Trophoblast cell (in vitro differentiated cells and primary cell): ENCODE results near the gene FFAR3.

ENCODE experiments used
- DNase-seq, 2 donors: peaks; one replicate each; pipeline ENCODE4 v3.0.0-alpha.2; 2016
- H2AFZ ChIP-seq: 2 replicates; pipeline ENCODE4 v1.6.1; 2013; ENCODE audit warnings: low read length, moderate library complexity, mild to moderate bottlenecking; ENCODE audit not compliant: insufficient read depth, poor library complexity
- H2AK5ac ChIP-seq: 2 replicates; pipeline ENCODE4 v1.6.1; 2013; ENCODE audit warnings: mild to moderate bottlenecking, low read length
- H2BK120ac ChIP-seq: 2 replicates; pipeline ENCODE4 v1.6.1; 2013; ENCODE audit warnings: low read length, mild to moderate bottlenecking, moderate library complexity; ENCODE audit not compliant: insufficient read depth, poor library complexity
- H2BK12ac ChIP-seq: 2 replicates; pipeline ENCODE4 v1.6.1; 2013; ENCODE audit warnings: mild to moderate bottlenecking, low read length, moderate library complexity
- H2BK5ac ChIP-seq: 2 replicates; pipeline ENCODE4 v1.6.1; 2013; ENCODE audit warnings: low read length, low read depth, moderate library complexity, mild to moderate bottlenecking; ENCODE audit not compliant: poor library complexity
- H3K14ac ChIP-seq: 2 replicates; pipeline ENCODE4 v1.6.1; 2013; ENCODE audit warnings: mild to moderate bottlenecking, low read length
- H3K18ac ChIP-seq: 2 replicates; pipeline ENCODE4 v1.6.1; 2013; ENCODE audit warnings: mild to moderate bottlenecking, low read length
- H3K23ac ChIP-seq: 2 replicates; pipeline ENCODE4 v1.6.1; 2013; ENCODE audit warnings: low read length
- H3K27ac ChIP-seq: 2 replicates; pipeline ENCODE4 v1.5.1; 2013; ENCODE audit warnings: low read depth, mild to moderate bottlenecking, inconsistent platforms, low read length, moderate library complexity
- H3K27me3 ChIP-seq: 2 replicates; pipeline ENCODE4 v1.6.1; 2013; ENCODE audit warnings: inconsistent platforms, mild to moderate bottlenecking, low read length, moderate library complexity; ENCODE audit not compliant: insufficient read depth
- H3K36me3 ChIP-seq, 2 experiments: 1 replicate in 1 of 2; 2 replicates in 1 of 2; pipeline ENCODE4 v1.6.1; 2013; ENCODE audit warnings: low read length in 2 of 2, mild to moderate bottlenecking in 2 of 2, moderate library complexity in 1 of 2; ENCODE audit not compliant: insufficient read depth in 2 of 2, control insufficient read depth in 1 of 2
- H3K4ac ChIP-seq: 2 replicates; pipeline ENCODE4 v1.6.1; 2013; ENCODE audit warnings: low read depth, mild to moderate bottlenecking, low read length, moderate library complexity
- H3K4me1 ChIP-seq, 2 experiments: 1 replicate in 1 of 2; 2 replicates in 1 of 2; pipeline ENCODE4 v1.6.1; 2013; ENCODE audit warnings: low read length in 2 of 2, mild to moderate bottlenecking in 2 of 2, moderate library complexity in 1 of 2; ENCODE audit not compliant: insufficient read depth in 2 of 2, control insufficient read depth in 1 of 2
- H3K4me2 ChIP-seq: 2 replicates; pipeline ENCODE4 v1.6.1; 2013; ENCODE audit warnings: inconsistent platforms, mild to moderate bottlenecking, low read length, moderate library complexity
- H3K4me3 ChIP-seq: 2 replicates; pipeline ENCODE4 v1.5.1; 2013; ENCODE audit warnings: mild to moderate bottlenecking, low read depth, low read length, inconsistent platforms
- H3K79me1 ChIP-seq: one replicate; pipeline ENCODE4 v1.6.1; 2013; ENCODE audit warnings: low read length
- H3K79me2 ChIP-seq: 2 replicates; pipeline ENCODE4 v1.6.1; 2013; ENCODE audit warnings: low read length, mild to moderate bottlenecking; ENCODE audit not compliant: control insufficient read depth, insufficient read depth, poor library complexity
- H3K9ac ChIP-seq: 2 replicates; pipeline ENCODE4 v1.6.1; 2013; ENCODE audit warnings: mild to moderate bottlenecking, low read length
- H3K9me3 ChIP-seq: 2 replicates; pipeline ENCODE4 v1.6.1; 2013; ENCODE audit warnings: low read depth, mild to moderate bottlenecking, control low read depth, inconsistent platforms, low read length; ENCODE audit not compliant: insufficient read depth
- H4K12ac ChIP-seq: 2 replicates; pipeline ENCODE4 v1.6.1; 2013; ENCODE audit warnings: low read depth, mild to moderate bottlenecking, low read length, moderate library complexity
- H4K8ac ChIP-seq: 2 replicates; pipeline ENCODE4 v1.6.1; 2013; ENCODE audit warnings: low read depth, mild to moderate bottlenecking, low read length, moderate library complexity
- H4K91ac ChIP-seq: one replicate; pipeline ENCODE4 v1.6.1; 2013; ENCODE audit warnings: low read depth, mild to moderate bottlenecking, low read length, moderate library complexity
- WGBS: extraction: QIAGEN DNeasy Blood & Tissue Kit; methylation state at CpG from one replicate; pipeline ENCODE4 v1.1.7; 2013; ENCODE audit warnings: missing lambda C conversion rate; ENCODE audit not compliant: insufficient read length, insufficient coverage; ENCODE audit errors: extremely low coverage; 5-methylcytosine and 5-hydroxymethylcytosine counted together

The FFAR3 gene

DNA sequence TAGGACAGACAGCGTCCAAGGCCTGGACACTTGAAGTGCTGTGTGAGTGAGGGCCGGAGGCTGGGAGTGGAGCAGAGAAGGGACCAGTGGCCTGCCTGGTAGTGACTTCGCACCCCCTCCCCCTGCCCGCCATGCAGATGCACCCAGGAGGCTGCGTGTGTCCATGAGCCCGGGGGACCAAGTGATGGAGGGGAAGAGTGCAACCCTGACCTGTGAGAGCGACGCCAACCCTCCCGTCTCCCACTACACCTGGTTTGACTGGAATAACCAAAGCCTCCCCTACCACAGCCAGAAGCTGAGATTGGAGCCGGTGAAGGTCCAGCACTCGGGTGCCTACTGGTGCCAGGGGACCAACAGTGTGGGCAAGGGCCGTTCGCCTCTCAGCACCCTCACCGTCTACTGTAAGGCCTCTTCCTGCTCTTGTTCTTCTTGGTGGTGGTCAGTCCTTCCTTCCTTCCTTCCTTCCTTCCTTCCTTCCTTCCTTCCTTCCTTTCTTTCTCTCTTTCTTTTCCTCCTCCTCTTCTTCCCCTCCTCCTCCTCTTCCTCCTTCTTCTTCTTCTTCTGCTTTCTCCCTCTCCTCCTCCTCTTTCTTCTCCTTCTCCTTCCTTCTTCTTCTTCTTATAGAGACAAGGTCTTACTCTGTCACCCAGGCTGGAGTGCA is 16.6 kb upstream of the FFAR3 start:
- no peaks in the 10 kb centered on the region for H3K4me1 ChIP-seq
- H3K4me3 ChIP-seq: no peak overlapping the region
- DNase-seq: no peak
- no peaks in the 10 kb centered on the region for H3K36me3 ChIP-seq
- H3K4ac ChIP-seq: no peak overlapping the region
- no peak overlapping the region for H3K14ac ChIP-seq
- H3K4me2 ChIP-seq: no peak overlapping the region
- no peaks in the 10 kb centered on the region for H3K79me2 ChIP-seq
- no CpG with 5 or more reads among the region's 14 CpGs for WGBS
- H2AK5ac ChIP-seq: no peak overlapping the region
- H2BK5ac ChIP-seq: no peak overlapping the region
- no peak overlapping the region for H4K12ac ChIP-seq
- no peaks in the 10 kb centered on the region for H3K79me1 ChIP-seq
- no peak overlapping the region for H3K23ac ChIP-seq
- H3K9ac ChIP-seq: no peak overlapping the region
- no peak overlapping the region for H2BK12ac ChIP-seq
- peaks cover 2% of the 10 kb centered on the region for H3K9me3 ChIP-seq
- no peak overlapping the region for H2AFZ ChIP-seq
- H3K27ac ChIP-seq: no peak overlapping the region
- no peak overlapping the region for H4K91ac ChIP-seq
- H4K8ac ChIP-seq: no peak overlapping the region
- H2BK120ac ChIP-seq: no peak overlapping the region
- H3K18ac ChIP-seq: no peak overlapping the region
- no peaks in the 10 kb centered on the region for H3K27me3 ChIP-seq

DNA sequence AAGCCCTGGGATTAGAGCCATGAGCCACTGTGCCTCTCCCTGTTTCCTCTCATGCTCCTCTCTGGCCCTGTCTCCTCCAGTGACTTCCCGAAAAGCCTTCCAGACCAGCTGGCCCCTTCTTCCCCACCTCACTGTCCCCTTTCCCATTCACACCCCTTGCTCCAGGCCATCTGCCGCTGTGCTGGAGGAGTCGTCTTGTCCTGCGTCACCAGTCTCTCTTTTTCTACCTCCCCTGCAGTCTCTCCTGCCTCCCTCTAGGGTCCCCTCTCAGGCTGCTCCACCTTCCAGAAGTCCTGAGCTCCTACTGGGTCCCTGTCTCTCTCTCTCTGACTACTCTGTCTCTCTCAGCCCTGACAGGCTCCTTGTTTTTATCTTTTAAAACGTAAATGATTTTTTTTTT is 15.8 kb upstream of the FFAR3 start:
- no peak overlapping the region for H3K27ac ChIP-seq
- DNase-seq: no peak
- no peaks in the 10 kb centered on the region for H3K79me2 ChIP-seq
- H3K9ac ChIP-seq: no peak overlapping the region
- no peak overlapping the region for H2AFZ ChIP-seq
- H3K4me2 ChIP-seq: no peak overlapping the region
- H3K9me3 ChIP-seq: peaks cover 2% of the 10 kb centered on the region
- no peak overlapping the region for H3K4ac ChIP-seq
- no peak overlapping the region for H4K12ac ChIP-seq
- no peak overlapping the region for H2AK5ac ChIP-seq
- no peak overlapping the region for H3K14ac ChIP-seq
- no peak overlapping the region for H2BK5ac ChIP-seq
- WGBS: no CpG with 5 or more reads among the region's 5 CpGs
- no peak overlapping the region for H4K91ac ChIP-seq
- peaks cover 0 to 4% of the 10 kb centered on the region in 2 experiments for H3K4me1 ChIP-seq
- no peak overlapping the region for H2BK120ac ChIP-seq
- H3K27me3 ChIP-seq: no peaks in the 10 kb centered on the region
- H3K23ac ChIP-seq: no peak overlapping the region
- H4K8ac ChIP-seq: no peak overlapping the region
- H3K79me1 ChIP-seq: no peaks in the 10 kb centered on the region
- H3K18ac ChIP-seq: no peak overlapping the region
- H3K36me3 ChIP-seq: no peaks in the 10 kb centered on the region
- no peak overlapping the region for H3K4me3 ChIP-seq
- H2BK12ac ChIP-seq: no peak overlapping the region

- WGBS: no CpG with 5 or more reads among the region's 17 CpGs
- H3K79me1 ChIP-seq: no peaks in the 10 kb centered on the region
- no peaks in the 10 kb centered on the region for H3K36me3 ChIP-seq
- H2BK12ac ChIP-seq: no peak overlapping the region
- H4K91ac ChIP-seq: no peak overlapping the region
- no peak overlapping the region for H3K4me2 ChIP-seq
- H3K9ac ChIP-seq: no peak overlapping the region
- no peak overlapping the region for H2AFZ ChIP-seq
- H4K12ac ChIP-seq: no peak overlapping the region
- DNase-seq: peak in 1 of 2 donors; percentile 49
- no peak overlapping the region for H2AK5ac ChIP-seq
- no peak overlapping the region for H3K4ac ChIP-seq
- no peaks in the 10 kb centered on the region for H3K9me3 ChIP-seq
- peaks cover 0 to 5% of the 10 kb centered on the region in 2 experiments for H3K4me1 ChIP-seq
- H2BK120ac ChIP-seq: no peak overlapping the region
- no peak overlapping the region for H3K14ac ChIP-seq
- H4K8ac ChIP-seq: no peak overlapping the region
- no peak overlapping the region for H3K23ac ChIP-seq
- H3K27me3 ChIP-seq: no peaks in the 10 kb centered on the region
- no peak overlapping the region for H3K27ac ChIP-seq
- no peak overlapping the region for H2BK5ac ChIP-seq
- H3K79me2 ChIP-seq: no peaks in the 10 kb centered on the region
- H3K18ac ChIP-seq: no peak overlapping the region
- no peak overlapping the region for H3K4me3 ChIP-seq
Measured at GRCh38 chr19:35344511-35345031, 13.7 kb upstream of the FFAR3 start.

DNA sequence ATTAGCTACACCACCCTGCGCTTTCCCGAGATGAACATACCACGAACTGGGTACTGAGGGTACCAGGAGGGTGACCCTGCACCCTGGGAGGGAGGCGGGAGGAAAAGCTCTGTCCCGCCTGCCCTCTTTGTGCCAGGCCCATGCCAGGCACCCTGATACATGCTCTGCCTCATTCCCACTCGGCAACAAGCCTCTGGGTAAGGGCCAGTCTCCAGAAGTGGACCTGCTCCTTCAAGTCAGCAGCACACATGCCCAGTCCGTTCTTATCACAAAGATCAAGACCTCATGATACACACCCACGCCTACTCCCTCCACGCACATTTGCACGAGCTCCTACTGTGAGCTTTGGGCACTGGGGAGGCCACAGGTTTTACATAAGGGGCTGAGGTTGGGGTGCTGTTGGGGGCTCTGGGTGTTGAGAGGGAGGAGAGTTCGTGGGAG is 12.6 kb upstream of the FFAR3 start:
- H3K4me1 ChIP-seq: peaks cover 0 to 5% of the 10 kb centered on the region in 2 experiments
- no peak overlapping the region for H3K14ac ChIP-seq
- H4K91ac ChIP-seq: no peak overlapping the region
- no peak overlapping the region for H3K23ac ChIP-seq
- no peak overlapping the region for H3K9ac ChIP-seq
- H3K4ac ChIP-seq: no peak overlapping the region
- no peak overlapping the region for H3K18ac ChIP-seq
- no peaks in the 10 kb centered on the region for H3K9me3 ChIP-seq
- DNase-seq: no peak
- H3K4me3 ChIP-seq: no peak overlapping the region
- no peak overlapping the region for H4K8ac ChIP-seq
- H2BK120ac ChIP-seq: no peak overlapping the region
- no CpG with 5 or more reads among the region's 11 CpGs for WGBS
- no peaks in the 10 kb centered on the region for H3K27me3 ChIP-seq
- no peaks in the 10 kb centered on the region for H3K79me1 ChIP-seq
- no peak overlapping the region for H2BK12ac ChIP-seq
- no peaks in the 10 kb centered on the region for H3K36me3 ChIP-seq
- no peak overlapping the region for H3K4me2 ChIP-seq
- H4K12ac ChIP-seq: no peak overlapping the region
- no peak overlapping the region for H2BK5ac ChIP-seq
- no peak overlapping the region for H2AFZ ChIP-seq
- no peaks in the 10 kb centered on the region for H3K79me2 ChIP-seq
- H2AK5ac ChIP-seq: no peak overlapping the region
- no peak overlapping the region for H3K27ac ChIP-seq
